ENCODE data around the gene PLCL1. TPM values are rescaled to one million over a fixed set of nuclear protein-coding genes. Genes with fewer than 3 reads are reported as not detected.

The PLCL1 gene
- total RNA-seq, 1 donor from 2014 or later = 0.08 TPM

DNA sequence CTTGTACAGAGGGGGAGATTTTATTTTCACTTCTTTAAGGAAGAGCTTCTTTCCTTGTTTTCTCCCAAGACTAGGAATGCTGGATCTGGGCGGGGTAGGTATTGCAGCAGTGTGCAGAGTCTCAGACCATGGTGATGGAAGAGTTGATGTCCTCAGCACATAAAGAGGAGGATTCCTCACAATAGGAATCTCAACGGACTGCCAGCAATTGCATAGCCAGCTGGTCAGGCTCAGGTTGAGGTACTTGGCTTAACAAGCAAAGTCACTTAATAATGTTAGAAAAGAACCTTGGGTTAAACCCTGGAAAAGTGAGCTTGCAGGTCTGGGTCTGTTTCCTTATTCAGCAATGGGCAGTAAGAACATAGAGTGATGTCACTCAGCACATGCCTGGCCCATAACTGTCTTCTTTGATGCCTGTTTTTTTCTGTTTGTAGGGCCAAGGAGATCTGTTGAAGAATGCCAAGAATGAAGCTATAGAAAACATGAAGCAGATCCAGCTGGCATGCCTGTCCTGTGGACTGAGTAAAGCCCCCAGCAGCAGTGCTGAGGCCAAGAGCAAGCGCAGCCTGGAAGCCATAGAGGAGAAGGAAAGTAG lies 342.1 kb downstream of the PLCL1 start:
- no peak overlapping the region for H3K4me3 ChIP-seq (ENCODE audit: low read depth, low read length)
- H3K36me3 ChIP-seq (ENCODE audit: control insufficient read depth, insufficient read depth, low read length) = no peaks in the 10 kb centered on the region
- H3K27me3 ChIP-seq (ENCODE audit: control insufficient read depth, insufficient read depth, low read length) = no peaks in the 10 kb centered on the region
- DNase-seq (ENCODE audit: low read depth) = no peak
- TF ChIP-seq, protein P1, sequence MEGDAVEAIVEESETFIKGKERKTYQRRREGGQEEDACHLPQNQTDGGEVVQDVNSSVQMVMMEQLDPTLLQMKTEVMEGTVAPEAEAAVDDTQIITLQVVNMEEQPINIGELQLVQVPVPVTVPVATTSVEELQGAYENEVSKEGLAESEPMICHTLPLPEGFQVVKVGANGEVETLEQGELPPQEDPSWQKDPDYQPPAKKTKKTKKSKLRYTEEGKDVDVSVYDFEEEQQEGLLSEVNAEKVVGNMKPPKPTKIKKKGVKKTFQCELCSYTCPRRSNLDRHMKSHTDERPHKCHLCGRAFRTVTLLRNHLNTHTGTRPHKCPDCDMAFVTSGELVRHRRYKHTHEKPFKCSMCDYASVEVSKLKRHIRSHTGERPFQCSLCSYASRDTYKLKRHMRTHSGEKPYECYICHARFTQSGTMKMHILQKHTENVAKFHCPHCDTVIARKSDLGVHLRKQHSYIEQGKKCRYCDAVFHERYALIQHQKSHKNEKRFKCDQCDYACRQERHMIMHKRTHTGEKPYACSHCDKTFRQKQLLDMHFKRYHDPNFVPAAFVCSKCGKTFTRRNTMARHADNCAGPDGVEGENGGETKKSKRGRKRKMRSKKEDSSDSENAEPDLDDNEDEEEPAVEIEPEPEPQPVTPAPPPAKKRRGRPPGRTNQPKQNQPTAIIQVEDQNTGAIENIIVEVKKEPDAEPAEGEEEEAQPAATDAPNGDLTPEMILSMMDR (IDR thresholded peaks at IDR 0.05; ENCODE audit: insufficient read depth, low read length, poor library complexity, severe bottlenecking) = no peak

DNA sequence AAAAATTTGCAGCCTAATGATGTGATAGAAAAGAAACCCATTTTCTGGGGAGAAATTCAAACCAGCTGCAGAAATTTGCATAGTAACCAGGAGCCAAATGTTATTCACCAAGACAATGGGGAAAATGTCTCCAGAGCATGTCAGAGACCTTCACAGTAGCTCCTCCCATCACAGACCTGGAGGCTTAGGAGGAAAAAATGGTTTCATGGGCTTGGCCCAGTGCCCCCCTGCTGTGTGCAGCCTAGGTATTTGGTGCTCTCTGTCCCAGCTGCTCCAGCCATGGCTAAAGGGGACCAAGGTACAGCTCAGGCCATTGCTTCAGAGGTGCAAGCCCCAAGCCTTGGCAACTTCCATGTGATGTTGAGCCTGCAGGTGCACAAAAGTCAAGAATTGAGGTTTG lies 352.9 kb downstream of the PLCL1 start:
- Histone ChIP-seq H3K27me3 (ENCODE audit: control insufficient read depth, insufficient read depth, low read length) (no peaks in the 10 kb centered on the region), H3K4me3 (ENCODE audit: low read depth, low read length) (no peak overlapping the region), H3K36me3 (ENCODE audit: control insufficient read depth, insufficient read depth, low read length) (no peaks in the 10 kb centered on the region)
- TF ChIP-seq, protein P1 (IDR thresholded peaks at IDR 0.05; ENCODE audit: insufficient read depth, low read length, poor library complexity, severe bottlenecking) = no peak
- no peak for DNase-seq (ENCODE audit: low read depth)

DNA sequence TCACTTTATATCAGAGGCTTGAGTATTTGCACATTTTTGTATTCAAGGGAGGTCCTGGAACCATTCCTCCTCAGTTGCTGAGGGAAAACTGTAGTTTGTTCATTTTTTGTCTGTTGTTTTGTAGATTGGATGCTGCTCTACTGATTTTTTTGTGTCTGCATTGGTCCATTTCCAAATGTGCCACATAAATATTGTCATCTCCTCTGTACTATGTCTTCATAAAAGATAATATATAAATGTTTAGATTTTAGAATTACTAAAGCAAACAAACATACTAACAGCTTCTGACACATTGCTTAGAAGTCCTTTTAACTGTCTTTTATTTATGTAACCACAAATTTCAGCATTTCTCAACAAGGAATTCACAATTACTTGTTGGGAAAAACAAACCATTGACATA lies 356.8 kb downstream of the PLCL1 start:
- TF ChIP-seq, protein P1 (IDR thresholded peaks at IDR 0.05; ENCODE audit: insufficient read depth, low read length, poor library complexity, severe bottlenecking) = no peak
- H3K27me3 ChIP-seq (ENCODE audit: control insufficient read depth, insufficient read depth, low read length) = no peaks in the 10 kb centered on the region
- no peak for DNase-seq (ENCODE audit: low read depth)

DNA sequence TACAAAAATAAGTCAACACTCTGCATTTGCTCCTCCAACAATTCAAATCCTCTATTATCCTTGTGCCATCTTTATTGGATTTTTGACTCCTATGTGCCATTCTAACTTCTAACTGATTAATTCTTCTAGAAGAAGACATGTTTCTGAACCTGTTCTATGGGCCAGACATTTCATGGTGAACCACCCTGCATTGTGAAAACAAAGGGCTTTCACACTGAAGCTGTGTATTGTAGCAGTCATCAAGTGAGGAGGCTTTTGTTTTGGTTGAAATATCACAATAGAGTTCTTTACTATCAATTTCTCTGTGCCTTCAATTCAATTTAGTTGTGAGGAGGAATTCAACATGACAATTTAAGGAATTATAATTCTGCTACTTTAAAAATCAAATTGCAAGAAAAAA lies 357.9 kb downstream of the PLCL1 start:
- H3K36me3 ChIP-seq (ENCODE audit: control insufficient read depth, insufficient read depth, low read length) = no peaks in the 10 kb centered on the region
- TF ChIP-seq, protein P1 (IDR thresholded peaks at IDR 0.05; ENCODE audit: insufficient read depth, low read length, poor library complexity, severe bottlenecking) = no peak
- H3K4me3 ChIP-seq (ENCODE audit: low read depth, low read length) = no peak overlapping the region
- no peaks in the 10 kb centered on the region for H3K27me3 ChIP-seq (ENCODE audit: control insufficient read depth, insufficient read depth, low read length)
- no peak for DNase-seq (ENCODE audit: low read depth)

More for the DNA sequence above, 356.8 kb downstream of the PLCL1 start:
- Histone ChIP-seq H3K36me3 (ENCODE audit: control insufficient read depth, insufficient read depth, low read length) (no peaks in the 10 kb centered on the region), H3K4me3 (ENCODE audit: low read depth, low read length) (no peak overlapping the region)

DNA sequence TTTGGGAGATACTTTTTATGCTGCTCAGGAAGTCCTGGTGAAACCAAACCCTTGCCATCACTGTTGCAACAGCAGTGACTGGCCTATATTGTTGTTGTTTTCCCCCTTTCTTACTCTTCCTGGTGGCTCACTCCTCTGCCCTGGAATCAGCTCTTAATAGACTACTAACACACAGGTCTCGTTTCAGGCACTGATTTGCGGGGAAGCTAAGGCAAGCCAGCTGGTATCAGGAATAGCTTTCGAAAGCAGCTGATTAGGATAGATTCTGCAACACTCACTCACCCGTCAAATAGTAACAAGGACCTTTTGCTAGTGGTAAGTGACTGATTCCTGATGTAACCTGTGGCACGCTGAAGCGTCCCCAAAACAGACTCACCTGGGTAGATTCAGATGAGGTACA lies 360.4 kb downstream of the PLCL1 start:
- H3K27me3 ChIP-seq (ENCODE audit: control insufficient read depth, insufficient read depth, low read length) = no peaks in the 10 kb centered on the region
- TF ChIP-seq, protein P1 (IDR thresholded peaks at IDR 0.05; ENCODE audit: insufficient read depth, low read length, poor library complexity, severe bottlenecking) = no peak
- no peaks in the 10 kb centered on the region for H3K36me3 ChIP-seq (ENCODE audit: control insufficient read depth, insufficient read depth, low read length)
- no peak for DNase-seq (ENCODE audit: low read depth)
- H3K4me3 ChIP-seq (ENCODE audit: low read depth, low read length) = no peak overlapping the region

DNA sequence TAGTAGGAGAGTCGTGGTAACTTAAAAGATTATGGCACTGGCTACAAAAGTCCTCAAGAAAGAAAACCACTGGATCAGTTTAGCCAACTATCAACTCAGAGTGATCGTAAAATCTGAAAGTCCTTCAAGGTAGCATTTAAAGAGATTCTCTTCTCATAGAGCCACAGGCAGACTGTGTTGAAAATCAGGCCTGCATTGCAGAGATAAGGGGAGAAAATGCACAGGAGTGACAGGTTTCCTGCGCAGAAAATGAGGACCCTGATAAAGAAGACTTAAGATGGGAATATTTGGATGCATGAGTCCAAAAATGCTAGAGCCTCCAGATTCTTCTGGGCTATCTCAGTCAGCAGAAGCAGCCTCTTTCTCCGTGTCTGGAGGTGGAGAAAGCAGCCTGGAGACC lies 360.9 kb downstream of the PLCL1 start:
- TF ChIP-seq, protein P1 (IDR thresholded peaks at IDR 0.05; ENCODE audit: insufficient read depth, low read length, poor library complexity, severe bottlenecking) = no peak
- H3K27me3 ChIP-seq (ENCODE audit: control insufficient read depth, insufficient read depth, low read length) = no peaks in the 10 kb centered on the region
- no peak for DNase-seq (ENCODE audit: low read depth)
- H3K36me3 ChIP-seq (ENCODE audit: control insufficient read depth, insufficient read depth, low read length) = no peaks in the 10 kb centered on the region
- no peak overlapping the region for H3K4me3 ChIP-seq (ENCODE audit: low read depth, low read length)

All from kidney epithelial cell (primary cell).